Ovary (tissue), 9 donors: ENCODE data around the gene DNER. TPM values are rescaled to one million over a fixed set of nuclear protein-coding genes. Genes with fewer than 3 reads are reported as not detected.

Experiments
- DNase-seq, 5 donors: peaks; one replicate each; pipeline ENCODE4 v3.0.0-alpha.2; 2019 to 2020
- H3K27ac ChIP-seq, 2 donors: fragments of 200-600 bp; one replicate each; pipeline versions ENCODE4 v1.5.1 to v1.8.0; 2019 to 2022
- H3K27me3 ChIP-seq: fragments of 200-600 bp; one replicate; pipeline ENCODE4 v1.8.0; 2022
- H3K36me3 ChIP-seq: fragments of 200-600 bp; sonication (generic); one replicate; pipeline ENCODE4 v1.5.1; 2019
- H3K4me1 ChIP-seq: one replicate; pipeline ENCODE4 v1.8.1; 2013; ENCODE audit warnings: mild to moderate bottlenecking, moderate library complexity; ENCODE audit not compliant: insufficient read depth
- H3K4me3 ChIP-seq: fragments of 200-600 bp; sonication (generic); one replicate; pipeline ENCODE4 v1.5.1; 2017
- H3K9me3 ChIP-seq, 2 donors: fragments of 200-600 bp in 1 of 2; sonication (generic) in 1 of 2; one replicate each; pipeline versions ENCODE4 v1.5.1 to v1.8.1; 2013 to 2019; ENCODE audit warnings: mild to moderate bottlenecking in 1 of 2, moderate library complexity in 1 of 2
- CTCF ChIP-seq, 3 donors: fragments of 450-650 bp in 2 of 3; fragments of 200-600 bp in 1 of 3; IDR thresholded peaks; one replicate each; pipeline versions ENCODE4 v1.5.1 to v1.8.0; 2016 to 2022; ENCODE audit warnings: antibody characterized with exemption in 3 of 3, mild to moderate bottlenecking in 1 of 3
- EP300 ChIP-seq: sonication (generic); formaldehyde crosslinking; IDR thresholded peaks from one replicate; pipeline ENCODE4 v1.6.1; 2017; ENCODE audit warnings: antibody characterized with exemption
- POLR2A ChIP-seq: fragments of 450-650 bp; IDR thresholded peaks from one replicate; pipeline ENCODE4 v1.6.1; 2017; ENCODE audit warnings: antibody characterized with exemption, mild to moderate bottlenecking, moderate library complexity
- WGBS, 3 donors: extraction: QIAGEN DNeasy Blood & Tissue Kit in 1 of 3; methylation state at CpG; one replicate each; pipeline versions ENCODE4 v1.1.5 to v1.1.7; 2013 to 2017; 5-methylcytosine and 5-hydroxymethylcytosine counted together
- intact Hi-C, 4 donors: fragments of 100-400 bp; cut with DNase I; formaldehyde crosslinking; loops; one replicate each; pipeline versions ENCODE4 v1.11.0 to v1.15.1; 2022 to 2023
- polyA plus RNA-seq, 2 donors: library from polyadenylated mRNA; stranded (reverse); fragments of 200-250 nt in 1 of 2; fragments of 350-450 nt in 1 of 2; fragmentation: Illumina TruSeq in 1 of 2; extraction: RNeasy Lipid Tissue Mini Kit (QIAGEN cat#74804) in 1 of 2; gene quantifications; one replicate each; pipeline ENCODE4 v1.2.3, GENCODE V29; 2013 to 2014
- total RNA-seq, 7 donors: library from RNA; depleted of rRNA in 2 of 7; stranded (reverse); fragments of >200 nt in 2 of 7; fragmentation: NEBNext Ultra II Directional in 3 of 7; extraction: Animal tissue kit (Norgen Biotek cat#: 25700) in 3 of 7; gene quantifications; one replicate each; pipeline versions ENCODE4 v1.1.0 to v1.2.4, GENCODE V29; 2016 to 2023
- donor health status: DM: no; HTN: no; CAD: no; lungs with moderate emphysema.
- donor health status: DM: no; HTN: no; CAD: no.
- donor health status: Bipolar disorder and iron deficiency.
- donor health status: DM: yes; HTN: yes; CAD: no.
- donor health status: DM: no; HTN: no; CAD: no.
- donor health status: DM: yes; HTN: yes; CAD: no.

The DNER gene
- total and polyA plus RNA-seq, 9 donors = 0.17 to 2.7 (median 1.2) TPM; not detected in 1

GRCh38 chr2:229646186-229646723 is 68.1 kb downstream of the DNER start:
- no peak for DNase-seq
- H3K9me3 ChIP-seq = no peaks in the 10 kb centered on the region
- H3K27ac ChIP-seq = no peak overlapping the region
- TF ChIP-seq EP300 = no peak
- TF ChIP-seq CTCF (IDR thresholded peaks at IDR 0.05) = no peak
- no peak for TF ChIP-seq POLR2A
- no peaks in the 10 kb centered on the region for H3K27me3 ChIP-seq
- H3K4me3 ChIP-seq = no peak overlapping the region
- no peaks in the 10 kb centered on the region for H3K4me1 ChIP-seq
- intact Hi-C loops = no loop called here
- 58 to 72% (median 65%) methylated on average over 4 of the region's 4 CpGs for WGBS, 3 donors
- no peaks in the 10 kb centered on the region for H3K36me3 ChIP-seq

DNA sequence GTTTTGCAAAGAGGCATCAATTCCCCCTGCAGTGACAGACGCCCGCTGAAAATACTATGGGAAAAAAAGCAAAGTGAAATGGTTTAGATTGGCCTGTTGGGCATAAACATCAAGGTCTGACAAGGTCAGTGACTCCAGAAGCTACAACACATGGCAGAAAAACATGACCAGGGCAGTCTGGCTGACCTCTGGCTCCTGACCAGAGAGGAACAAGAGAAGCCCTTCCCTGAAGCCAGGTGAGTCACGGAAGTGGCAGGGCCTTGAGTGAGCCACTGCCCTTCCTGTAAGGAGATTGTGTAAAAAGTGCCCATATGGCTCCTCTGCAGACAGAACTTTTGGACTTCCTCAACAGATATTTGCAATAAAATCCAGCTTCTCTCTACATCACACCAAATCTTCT is 72.0 kb downstream of the DNER start:
- Histone ChIP-seq H3K9me3 (no peaks in the 10 kb centered on the region), H3K36me3 (no peaks in the 10 kb centered on the region), H3K27me3 (no peaks in the 10 kb centered on the region), H3K4me1 (peaks cover 2% of the 10 kb centered on the region), H3K4me3 (no peak overlapping the region), H3K27ac (no peak overlapping the region)
- intact Hi-C loops = no loop called here
- TF ChIP-seq POLR2A (no peak), CTCF (IDR thresholded peaks at IDR 0.05) (no peak), EP300 (no peak)
- no peak for DNase-seq
- WGBS, 3 donors = 87 to 93% (median 88%) methylated on average over 3 of the region's 3 CpGs

DNA sequence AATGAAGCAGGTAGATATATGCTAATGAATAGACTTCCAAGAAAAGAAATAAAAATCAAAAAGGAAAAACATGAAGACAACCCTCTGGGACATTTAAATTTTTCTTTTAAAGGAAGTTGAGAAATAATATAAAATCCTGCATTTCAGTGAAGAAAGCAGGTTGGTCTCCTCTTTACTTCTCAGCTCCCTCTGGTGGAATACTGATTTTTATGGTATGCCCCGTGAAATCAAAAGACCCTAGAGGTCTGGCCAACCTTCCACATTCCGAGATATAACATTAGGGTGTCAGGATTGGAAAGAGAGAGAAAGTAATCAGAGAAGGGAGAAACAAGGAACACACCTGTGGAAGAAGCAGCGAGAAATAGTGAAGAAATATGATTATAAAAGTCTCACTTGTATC is 72.7 kb downstream of the DNER start:
- no peak for TF ChIP-seq POLR2A
- TF ChIP-seq CTCF (IDR thresholded peaks at IDR 0.05) = no peak
- no peak for TF ChIP-seq EP300
- no peak for DNase-seq
- Histone ChIP-seq H3K4me3 (no peak overlapping the region), H3K27me3 (no peaks in the 10 kb centered on the region), H3K36me3 (no peaks in the 10 kb centered on the region), H3K4me1 (peaks cover 2% of the 10 kb centered on the region), H3K9me3 (no peaks in the 10 kb centered on the region), H3K27ac (no peak overlapping the region)
- intact Hi-C loops = no loop called here
- 38 to 54% (median 47%) methylated on average over 3 of the region's 3 CpGs for WGBS, 3 donors

GRCh38 chr2:229640636-229641035 is 73.7 kb downstream of the DNER start:
- Histone ChIP-seq H3K4me1 (peaks cover 2% of the 10 kb centered on the region), H3K4me3 (no peak overlapping the region), H3K9me3 (no peaks in the 10 kb centered on the region), H3K36me3 (no peaks in the 10 kb centered on the region), H3K27me3 (no peaks in the 10 kb centered on the region), H3K27ac (no peak overlapping the region)
- no peak for DNase-seq
- WGBS, 3 donors = 92 to 96% (median 93%) methylated on average over 4 of the region's 4 CpGs
- no peak for TF ChIP-seq POLR2A
- no peak for TF ChIP-seq EP300
- no peak for TF ChIP-seq CTCF (IDR thresholded peaks at IDR 0.05)
- intact Hi-C loops = no loop called here

DNA sequence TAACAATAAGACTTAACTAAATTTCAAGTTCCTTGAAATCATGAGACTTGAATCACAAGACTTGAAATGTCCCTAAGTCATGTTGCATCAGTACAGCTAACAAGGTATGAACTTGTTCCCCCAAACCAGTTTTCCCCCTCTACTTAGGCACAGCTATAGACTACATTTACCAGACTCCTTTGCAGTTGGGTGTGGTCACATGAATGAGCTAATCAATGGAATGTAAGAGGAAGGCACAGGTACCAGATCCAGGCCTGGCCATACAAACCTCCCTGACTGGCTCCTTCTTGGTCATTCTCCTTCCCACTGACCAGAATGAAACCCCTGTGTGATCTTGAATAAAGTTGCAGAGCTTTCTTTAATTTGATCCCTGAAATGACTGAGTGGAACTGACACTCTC is 77.8 kb downstream of the DNER start:
- Histone ChIP-seq H3K4me1 (peaks cover 2% of the 10 kb centered on the region), H3K36me3 (no peaks in the 10 kb centered on the region), H3K4me3 (no peak overlapping the region), H3K27ac (no peak overlapping the region), H3K9me3 (no peaks in the 10 kb centered on the region), H3K27me3 (no peaks in the 10 kb centered on the region)
- no peak for DNase-seq
- intact Hi-C loops = no loop called here
- TF ChIP-seq POLR2A = no peak
- no peak for TF ChIP-seq CTCF (IDR thresholded peaks at IDR 0.05)
- no peak for TF ChIP-seq EP300
